Bone marrow (tissue), 2 donors: ENCODE data around the gene ZBTB20.
"Not testable (repeated sequence)": the region's sequence is repeated elsewhere in the genome, so short reads cannot be mapped to it uniquely, and the experiment has no call there.

Source experiments
- DNase-seq, 2 donors: peaks; one replicate each; lab custom pipeline; 2025; lab: John Stamatoyannopoulos, UW

Gene ZBTB20

DNA sequence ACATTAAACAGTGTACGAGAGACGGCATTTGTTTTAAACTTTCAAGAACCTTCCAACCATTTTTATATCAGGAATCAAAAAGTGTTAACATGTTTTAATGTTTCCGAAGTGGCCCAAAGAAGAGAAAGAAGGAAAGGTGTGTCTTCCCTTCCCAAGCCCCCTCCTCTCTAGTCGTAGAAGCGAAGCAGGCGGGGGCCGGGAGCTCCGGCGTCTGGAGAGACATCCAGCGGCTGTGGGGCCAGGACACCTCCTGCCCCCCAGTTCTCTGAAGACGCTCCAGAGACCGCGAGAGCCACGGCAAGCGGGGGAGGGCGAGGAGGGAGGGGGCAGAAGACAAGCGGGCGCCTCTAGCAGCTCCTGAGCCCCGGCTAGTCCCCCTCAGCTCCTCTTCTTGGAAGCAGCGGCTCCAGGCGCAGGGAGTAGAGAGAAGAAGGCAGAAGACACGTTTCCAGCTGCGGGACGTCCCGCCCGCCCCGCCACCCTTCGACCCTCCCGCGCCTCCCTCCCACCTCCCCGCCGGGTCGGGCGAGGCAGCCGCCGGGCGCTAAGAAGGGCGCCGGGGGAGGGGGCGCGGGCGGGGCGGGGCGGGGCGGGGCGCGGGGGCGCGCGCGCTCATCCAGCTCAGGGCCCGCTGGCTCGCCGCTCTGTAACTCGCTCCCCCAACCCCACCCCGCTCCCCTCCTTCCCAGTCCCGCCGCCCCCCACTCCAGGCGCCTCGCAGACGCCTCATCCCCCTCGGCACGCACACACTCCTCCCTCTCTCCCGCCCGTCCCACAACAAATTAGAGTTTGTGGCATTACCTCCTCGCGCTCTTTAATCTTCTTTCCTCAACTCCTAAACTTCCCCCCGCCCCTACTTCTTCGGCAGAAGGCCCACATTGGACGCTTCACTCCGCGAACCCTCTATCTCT is at the start of gene ZBTB20:
TSS of gene ZBTB20 (minus strand) at position 871 of the 911 bp plus-strand sequence.
- peak; percentile 62 to 73 for DNase-seq

DNA sequence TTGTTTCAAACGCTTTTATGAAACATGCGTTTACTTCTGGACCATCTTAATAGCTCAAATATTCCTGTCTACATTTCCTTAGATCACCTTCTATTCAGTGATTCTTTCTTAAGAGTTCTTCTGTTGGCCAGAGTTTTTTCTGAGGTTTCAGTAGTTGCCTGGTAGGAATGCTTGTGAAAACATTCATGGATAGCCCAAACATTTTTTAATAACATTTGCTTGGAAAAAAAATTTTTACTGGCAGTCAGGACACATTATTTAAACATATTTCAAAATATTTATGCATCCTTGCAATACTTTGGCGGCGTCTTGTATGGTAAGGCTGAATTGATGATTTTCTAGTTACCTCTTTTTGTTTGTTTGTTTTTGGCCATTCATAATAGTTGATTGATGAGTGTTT is 47.4 kb upstream of the ZBTB20 start:
- DNase-seq: no peak

GRCh38 chr3:115190747-115191146 is 43.7 kb upstream of the ZBTB20 start:
- DNase-seq: no peak

GRCh38 chr3:115187149-115187757 is 40.2 kb upstream of the ZBTB20 start:
- DNase-seq: no peak

- DNase-seq: no peak
Measured at GRCh38 chr3:115186351-115187148, 39.5 kb upstream of the ZBTB20 start.

DNA sequence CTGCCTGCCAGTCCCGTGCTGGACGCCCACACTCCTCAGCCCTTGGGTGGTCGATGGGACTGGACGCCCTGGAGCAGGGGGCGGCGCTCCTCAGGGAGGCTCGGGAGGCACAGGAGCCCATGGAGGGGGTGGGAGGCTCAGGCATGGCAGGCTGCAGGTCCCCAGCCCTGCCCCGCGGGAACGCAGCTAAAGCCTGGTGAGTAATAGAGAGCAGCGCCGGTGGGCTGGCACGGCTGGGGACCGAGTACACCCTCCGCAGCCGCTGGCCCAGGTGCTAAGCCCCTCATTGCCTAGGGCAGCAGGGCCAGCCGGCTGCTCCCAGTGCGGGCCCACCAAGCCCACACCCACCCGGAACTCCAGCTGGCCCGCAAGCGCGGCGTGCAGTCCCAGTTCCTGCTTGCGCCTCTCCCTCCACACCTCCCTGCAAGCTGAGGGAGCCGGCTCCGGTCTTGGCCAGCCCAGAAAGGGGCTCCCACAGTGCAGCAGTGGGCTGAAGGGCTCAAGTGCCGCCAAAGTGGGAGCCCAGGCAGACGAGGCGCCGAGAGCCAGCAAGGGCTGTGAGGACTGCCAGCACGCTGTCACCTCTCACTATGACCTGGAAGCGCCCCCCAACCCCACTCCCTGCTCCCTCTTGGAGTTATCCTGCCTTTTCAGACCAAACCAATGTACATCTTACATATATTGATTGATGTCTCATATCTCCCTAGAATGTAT is 37.9 kb upstream of the ZBTB20 start:
- not testable (repeated sequence) for DNase-seq

- DNase-seq: not testable (repeated sequence)
Measured at GRCh38 chr3:115178930-115179329, 31.8 kb upstream of the ZBTB20 start.

DNA sequence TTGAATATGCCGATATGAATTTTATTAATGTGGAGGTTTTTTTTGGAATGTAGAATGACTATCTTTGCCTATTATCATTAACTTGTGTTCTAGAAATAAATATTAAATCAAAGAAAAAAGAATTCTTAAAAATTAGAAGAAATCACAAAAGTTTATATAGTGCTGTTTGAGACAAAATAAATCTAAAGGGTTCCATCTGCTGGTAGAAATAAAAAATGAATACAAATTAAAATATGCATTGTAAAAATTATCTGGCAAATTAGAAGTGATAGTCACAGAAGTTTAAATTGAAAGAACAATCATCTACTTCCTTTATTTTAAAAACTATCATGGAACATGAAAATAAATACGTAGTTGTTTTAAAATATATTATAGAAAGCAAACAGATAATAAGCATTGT is 22.7 kb upstream of the ZBTB20 start:
- DNase-seq: peak in 1 of 2 donors; percentile 1

DNA sequence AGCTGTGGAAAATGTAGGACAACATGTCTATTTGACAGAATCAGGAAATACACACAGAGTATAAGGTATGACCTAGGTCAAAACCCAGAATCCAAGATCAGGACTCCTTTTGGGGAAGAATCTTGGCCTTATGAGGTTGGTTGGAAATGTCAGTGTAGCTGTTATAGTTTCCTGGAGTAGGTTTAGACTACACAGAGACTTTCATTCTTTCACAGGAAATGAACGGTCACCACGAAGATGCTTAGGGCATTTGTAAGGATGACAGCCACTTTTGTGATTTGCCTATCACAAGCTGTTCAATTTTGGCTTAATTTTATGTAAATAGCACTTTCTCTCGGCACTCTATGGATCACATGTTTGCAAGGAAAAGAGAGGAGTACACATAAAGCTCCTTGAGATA is 18.6 kb upstream of the ZBTB20 start:
- peak in 1 of 2 donors; percentile 1 for DNase-seq

GRCh38 chr3:115165266-115165665 is 18.2 kb upstream of the ZBTB20 start:
- no peak for DNase-seq

- DNase-seq: no peak
Measured at GRCh38 chr3:115164374-115165221, 17.5 kb upstream of the ZBTB20 start.

DNA sequence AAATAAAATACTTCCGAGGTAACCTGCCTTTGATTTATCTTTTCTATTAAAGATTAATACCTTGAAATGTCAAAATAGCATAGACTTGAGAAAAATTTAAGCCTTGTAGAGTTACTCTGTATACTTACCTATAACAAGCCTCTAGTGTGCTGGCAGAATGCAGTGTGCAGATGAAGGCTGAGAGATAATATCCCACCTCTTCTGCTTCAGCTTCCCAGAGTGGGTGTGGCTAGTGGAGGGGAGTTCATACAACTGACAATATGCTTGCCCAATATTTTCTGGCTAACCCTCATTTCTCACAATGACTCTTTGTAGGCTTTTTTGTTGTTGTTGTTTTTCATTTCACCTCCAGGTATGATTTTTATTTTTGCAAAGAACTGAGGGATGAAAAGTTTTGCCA is 15.7 kb upstream of the ZBTB20 start:
- DNase-seq: no peak

DNA sequence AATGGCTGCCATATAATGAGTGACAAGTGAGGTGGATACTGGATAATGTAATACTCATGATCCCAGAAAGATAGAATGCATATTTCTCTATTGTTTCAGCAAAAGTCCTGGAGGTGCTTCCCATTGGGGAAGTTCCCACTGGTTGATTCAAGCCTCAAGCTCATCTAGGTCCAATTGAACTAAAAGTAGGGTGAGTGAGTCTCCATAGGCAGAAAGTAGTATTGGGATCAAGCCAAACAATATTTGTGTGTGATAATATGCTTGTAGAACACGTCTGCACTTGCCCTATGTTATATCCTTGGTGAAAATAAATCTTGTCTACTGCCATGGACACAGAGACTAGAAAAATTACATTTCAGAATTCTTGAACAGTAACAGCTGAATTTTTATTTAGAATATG is 14.8 kb upstream of the ZBTB20 start:
- no peak for DNase-seq

DNA sequence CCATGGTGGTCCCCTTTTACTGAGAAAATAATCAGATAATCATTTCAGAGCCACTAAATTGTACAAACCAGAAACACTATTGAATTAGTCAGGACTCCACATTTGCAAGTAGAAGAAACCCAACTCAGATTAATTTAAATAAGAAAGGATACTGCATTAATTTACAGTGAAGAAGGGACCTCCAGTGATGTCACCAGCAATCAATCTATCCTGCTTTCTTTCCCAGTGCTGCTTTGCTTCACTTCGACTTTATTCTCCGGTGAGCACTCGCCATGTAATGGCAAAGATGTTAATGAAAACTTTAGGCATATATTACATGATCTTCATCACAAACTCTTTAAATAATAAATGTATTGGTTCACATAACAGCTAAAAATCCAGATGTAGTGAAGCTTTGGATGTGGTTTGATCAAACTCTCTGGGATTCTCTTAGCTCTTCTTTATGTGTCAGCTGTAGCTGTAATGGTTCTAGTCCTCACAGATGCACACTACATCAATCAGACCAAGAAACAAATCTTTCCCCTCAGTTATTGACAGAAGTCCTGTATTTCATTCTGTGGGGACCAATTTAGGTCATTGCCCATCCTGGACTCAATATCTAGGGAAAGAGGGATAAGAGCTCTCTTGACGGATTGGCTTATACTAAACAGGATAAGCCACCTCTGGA is 14.2 kb upstream of the ZBTB20 start:
- DNase-seq: no peak

DNA sequence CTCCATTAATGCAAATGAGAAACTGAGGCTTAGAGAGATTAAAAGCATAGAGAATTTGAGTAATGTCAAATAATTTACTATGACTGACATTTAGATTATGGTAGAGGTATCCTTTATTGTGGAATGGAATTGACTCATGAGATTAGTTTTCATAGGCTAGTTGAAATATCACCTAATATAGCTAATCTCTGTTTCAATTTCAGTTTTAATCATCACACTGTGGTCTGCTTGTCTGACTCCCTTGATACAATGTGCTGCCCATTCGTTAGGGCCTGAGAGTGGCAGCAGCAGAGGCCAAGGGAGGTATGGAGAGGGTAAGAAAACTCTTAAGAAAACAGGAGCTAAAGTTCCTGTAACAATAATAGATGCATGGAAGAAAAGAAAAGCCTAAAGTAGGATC is 13.2 kb upstream of the ZBTB20 start:
- no peak for DNase-seq

GRCh38 chr3:115156046-115156654 is 9.1 kb upstream of the ZBTB20 start:
- no peak for DNase-seq

DNA sequence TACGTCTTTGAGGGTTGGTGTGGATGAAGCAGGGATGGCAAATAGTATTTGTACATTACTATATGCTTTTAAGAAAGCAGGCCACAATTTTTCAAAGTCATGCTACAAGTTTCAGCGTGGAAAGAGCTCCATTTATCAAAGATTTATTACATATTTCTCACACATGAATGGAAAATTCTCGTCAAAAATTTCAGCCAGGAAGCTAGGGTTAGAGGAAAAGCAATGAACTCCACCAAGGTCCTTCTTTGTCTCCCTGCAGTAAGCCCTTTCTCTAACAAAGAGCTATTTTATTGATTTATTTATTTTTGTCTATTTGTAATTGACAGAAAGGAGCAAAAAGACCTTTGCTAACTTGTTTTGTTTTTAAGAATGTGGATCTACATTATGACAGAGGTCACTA is 7.5 kb upstream of the ZBTB20 start:
- DNase-seq: no peak

DNA sequence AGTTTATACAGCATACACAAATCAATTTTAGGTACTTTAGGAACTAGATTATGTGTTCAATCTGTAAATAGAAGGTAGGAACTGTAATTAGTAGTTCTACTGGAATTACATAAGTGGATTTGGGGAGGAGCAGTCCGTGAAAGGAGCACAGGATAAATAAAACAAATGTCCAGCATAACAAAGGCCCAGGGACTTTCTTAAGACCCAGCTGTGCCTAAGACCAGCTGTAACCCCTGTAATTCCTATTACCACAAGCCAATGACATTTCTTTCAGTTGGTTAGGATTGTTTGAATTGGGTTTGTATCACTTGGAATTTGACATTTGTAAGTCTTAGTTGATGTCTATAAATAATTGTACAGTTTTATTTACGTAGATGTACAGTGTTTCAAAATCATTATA is 4.8 kb upstream of the ZBTB20 start:
- no peak for DNase-seq

DNA sequence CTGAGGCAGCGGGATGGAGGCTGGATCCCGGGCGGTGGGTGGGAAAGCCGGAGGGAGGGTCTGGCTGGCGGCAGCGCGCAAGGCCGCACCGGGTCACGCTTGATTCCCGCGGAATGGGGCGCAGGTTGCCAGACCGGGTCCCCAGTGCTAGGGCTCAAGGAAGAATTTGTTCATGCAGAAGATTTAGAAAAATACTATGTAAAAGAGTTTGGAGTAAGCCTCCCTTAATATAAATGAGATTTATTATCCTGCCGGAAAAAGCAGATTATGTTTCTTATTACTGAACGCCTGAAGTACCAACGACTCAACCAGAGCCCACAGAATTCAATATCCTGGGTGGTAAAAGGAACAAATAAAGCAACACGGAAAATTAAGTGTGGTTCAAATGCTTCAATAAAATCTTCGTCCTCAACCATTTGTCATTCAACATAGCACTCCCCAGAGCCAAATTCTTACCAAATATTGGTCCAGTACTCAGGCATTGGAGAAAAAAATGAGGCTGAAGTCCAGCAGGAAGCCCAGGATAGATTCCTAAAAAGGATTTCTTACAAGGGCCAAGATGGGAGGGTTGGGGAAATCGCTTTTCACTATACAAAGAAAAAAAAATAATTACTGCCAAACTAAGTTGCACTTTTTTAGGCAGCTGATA is 1.2 kb upstream of the ZBTB20 start:
- no peak for DNase-seq
